Effector memory CD4-positive, alpha-beta T cell (primary cell): ENCODE measurements around the gene SCGB1C2.

Experiments used
- DNase-seq, 3 donors: peaks; one replicate each; pipeline ENCODE4 v3.0.0-alpha.2; 2020
- H3K27ac ChIP-seq: 2 replicates; pipeline ENCODE4 v1.7.0; 2013; ENCODE audit warnings: mild to moderate bottlenecking, low read length, moderate library complexity; ENCODE audit not compliant: insufficient read depth, poor library complexity, severe bottlenecking
- H3K27me3 ChIP-seq: replicated peaks from 2 replicates; pipeline ENCODE4 v1.7.0; 2013; ENCODE audit warnings: mild to moderate bottlenecking, low read length; ENCODE audit not compliant: insufficient read depth, control insufficient read depth, poor library complexity, severe bottlenecking
- H3K36me3 ChIP-seq: 2 replicates; pipeline ENCODE4 v1.7.0; 2013; ENCODE audit warnings: mild to moderate bottlenecking, low read length, moderate library complexity; ENCODE audit not compliant: control insufficient read depth, insufficient read depth
- H3K4me1 ChIP-seq: 2 replicates; pipeline ENCODE4 v1.7.0; 2013; ENCODE audit warnings: low read length, mild to moderate bottlenecking; ENCODE audit not compliant: control insufficient read depth, insufficient read depth, poor library complexity, severe bottlenecking
- H3K4me3 ChIP-seq: 2 replicates; pipeline ENCODE4 v1.7.0; 2013; ENCODE audit warnings: low read length, low read depth, mild to moderate bottlenecking; ENCODE audit not compliant: insufficient read depth, poor library complexity, severe bottlenecking
- H3K9me3 ChIP-seq: 2 replicates; pipeline ENCODE4 v1.7.0; 2013; ENCODE audit warnings: mild to moderate bottlenecking, low read length, moderate library complexity; ENCODE audit not compliant: control insufficient read depth

The SCGB1C2 gene

GRCh38 chr17:181245-182049 is 44.1 kb downstream of the SCGB1C2 start, which contains the start of gene DOC2B:
Gene DOC2B (minus strand): TSS chr17:181650. CDS start chr17:181479, 171 bp downstream.
- H3K9me3 ChIP-seq = no peaks in the 10 kb centered on the region
- no peak for DNase-seq
- no peaks in the 10 kb centered on the region for H3K36me3 ChIP-seq
- peaks cover 12% of the 10 kb centered on the region for H3K27me3 ChIP-seq
- H3K27ac ChIP-seq = no peak within 1 kb of the TSS
- H3K4me3 ChIP-seq = no peak within 1 kb of the TSS
- H3K4me1 ChIP-seq = no peaks in the 10 kb centered on the region

- no peaks in the 10 kb centered on the region for H3K9me3 ChIP-seq
- no peak overlapping the region for H3K27ac ChIP-seq
- no peak for DNase-seq
- H3K4me3 ChIP-seq = no peak overlapping the region
- H3K4me1 ChIP-seq = no peaks in the 10 kb centered on the region
- H3K36me3 ChIP-seq = no peaks in the 10 kb centered on the region
- H3K27me3 ChIP-seq = peaks cover 12% of the 10 kb centered on the region
Measured at GRCh38 chr17:182050-182751, 44.8 kb downstream of the SCGB1C2 start.

- DNase-seq = no peak
- no peaks in the 10 kb centered on the region for H3K36me3 ChIP-seq
- no peaks in the 10 kb centered on the region for H3K4me1 ChIP-seq
- no peak overlapping the region for H3K27ac ChIP-seq
- H3K4me3 ChIP-seq = no peak overlapping the region
- no peaks in the 10 kb centered on the region for H3K9me3 ChIP-seq
- peaks cover 12% of the 10 kb centered on the region for H3K27me3 ChIP-seq
Measured at GRCh38 chr17:183021-183420, 45.7 kb downstream of the SCGB1C2 start.

GRCh38 chr17:185445-186138 is 48.2 kb downstream of the SCGB1C2 start:
- Histone ChIP-seq H3K4me3 (no peak overlapping the region), H3K9me3 (no peaks in the 10 kb centered on the region), H3K36me3 (no peaks in the 10 kb centered on the region), H3K27me3 (no peaks in the 10 kb centered on the region), H3K4me1 (no peaks in the 10 kb centered on the region), H3K27ac (no peak overlapping the region)
- no peak for DNase-seq

- Histone ChIP-seq H3K27me3 (no peaks in the 10 kb centered on the region), H3K4me3 (no peak overlapping the region), H3K9me3 (no peaks in the 10 kb centered on the region), H3K36me3 (no peaks in the 10 kb centered on the region), H3K27ac (no peak overlapping the region), H3K4me1 (no peaks in the 10 kb centered on the region)
- no peak for DNase-seq
Measured at GRCh38 chr17:187130-187529, 49.8 kb downstream of the SCGB1C2 start.
